ENCODE measurements around the gene USF1. TPM values are rescaled to one million over a fixed set of nuclear protein-coding genes. Genes with fewer than 3 reads are reported as not detected.

The USF1 gene
- polyA plus RNA-seq, 1 of the 3 experiments (the other 2 are of a cell fraction), result 43.1 TPM

GRCh38 chr1:161013131-161013487, 32.7 kb downstream of the USF1 start (continued):
- TF ChIP-seq REST (IDR thresholded peaks at IDR 0.05; ENCODE audit: low read depth, low read length), result no peak
- TF ChIP-seq MEF2A (IDR thresholded peaks at IDR 0.05; ENCODE audit: borderline replicate concordance, low read depth), result no peak
- no peak for TF ChIP-seq CTCF (IDR thresholded peaks at IDR 0.05)
- TF ChIP-seq ZBTB33 (IDR thresholded peaks at IDR 0.05; ENCODE audit: borderline replicate concordance, low read depth), result no peak

GRCh38 chr1:161012420-161012819, 33.4 kb downstream of the USF1 start:
- H3K27me3 ChIP-seq (ENCODE audit: insufficient read depth), result no peaks in the 10 kb centered on the region
- CTCF ChIA-PET, result interaction anchor here (0.7 kb wide), 1 partner anchor 23 kb away, joined by 3 read pairs; no protein-coding TSS in a partner anchor
- no peaks in the 10 kb centered on the region for H3K9me3 ChIP-seq
- no peaks in the 10 kb centered on the region for H3K79me2 ChIP-seq (ENCODE audit: insufficient read depth)
- H3K27ac ChIP-seq (ENCODE audit: low read depth in 2 of 2, low read length in 1 of 2), result no peak overlapping the region
- no peaks in the 10 kb centered on the region for H3K36me3 ChIP-seq (replicated peaks in 1 of 2; ENCODE audit: control insufficient read depth in 1 of 2, insufficient read depth in 2 of 2, low read length in 1 of 2)
- no peak for DNase-seq
- no peak for TF ChIP-seq MAX (IDR thresholded peaks at IDR 0.05; ENCODE audit: low read depth)
- TF ChIP-seq RAD21 (IDR thresholded peaks at IDR 0.05; ENCODE audit: low read length), result no peak
- no peak for TF ChIP-seq GATA2 (CRISPR knock-in tag; IDR thresholded peaks at IDR 0.05)
- TF ChIP-seq SMC3 (IDR thresholded peaks at IDR 0.05; ENCODE audit: low read depth, low read length), result no peak
- TF ChIP-seq GABPA (IDR thresholded peaks at IDR 0.05; ENCODE audit: low read depth), result no peak
- no peak for TF ChIP-seq TEAD4 (IDR thresholded peaks at IDR 0.05; ENCODE audit: borderline replicate concordance, insufficient read depth)
- TF ChIP-seq YY1 (IDR thresholded peaks at IDR 0.05; ENCODE audit: low read depth), result no peak
- no peak for TF ChIP-seq FOXM1 (IDR thresholded peaks at IDR 0.05; ENCODE audit: low read depth)
- no peak for TF ChIP-seq MXI1 (IDR thresholded peaks at IDR 0.05; ENCODE audit: low read depth, low read length)
- no peak for TF ChIP-seq CTCF (IDR thresholded peaks at IDR 0.05)
- TF ChIP-seq ELF1 (IDR thresholded peaks at IDR 0.05), result no peak
- TF ChIP-seq MEF2A (IDR thresholded peaks at IDR 0.05; ENCODE audit: borderline replicate concordance, low read depth), result no peak
- TF ChIP-seq USF2 (IDR thresholded peaks at IDR 0.05; ENCODE audit: borderline replicate concordance, low read depth, low read length), result no peak
- no peak for TF ChIP-seq EZH2phosphoT487 (IDR thresholded peaks at IDR 0.05; ENCODE audit: borderline replicate concordance, low read depth)
- no peaks in the 10 kb centered on the region for H4K20me1 ChIP-seq (ENCODE audit: insufficient read depth)
- no peak overlapping the region for H3K4me3 ChIP-seq (ENCODE audit: low read depth in 2 of 2, low read length in 1 of 2)
- no peaks in the 10 kb centered on the region for H3F3A ChIP-seq (replicated peaks; ENCODE audit: insufficient read depth)
- H2AFZ ChIP-seq (ENCODE audit: low read depth), result no peak overlapping the region
- no peak overlapping the region for H3K9ac ChIP-seq
- no peaks in the 10 kb centered on the region for H3K4me1 ChIP-seq (ENCODE audit: control insufficient read depth in 1 of 2, insufficient read depth in 2 of 2, low read depth in 1 of 2, low read length in 1 of 2)
- 97% methylated on average over 3 of the region's 3 CpGs for WGBS (ENCODE audit: low lambda C conversion rate)
- POLR2A ChIA-PET, result no interaction called here
- H3K4me2 ChIP-seq, result no peak overlapping the region
- no peaks in the 10 kb centered on the region for H3K9me2 ChIP-seq
